GM12865 (cell line): ENCODE measurements around the gene GTPBP6.

Experiments
- DNase-seq: peaks from one replicate; pipeline ENCODE4 v3.0.0; 2010; ENCODE audit warnings: low read depth
- H3K4me3 ChIP-seq: 2 replicates; pipeline ENCODE4 v1.5.1; 2011; ENCODE audit warnings: mild to moderate bottlenecking, low read depth, low read length, control low read depth
- TF ChIP-seq, protein P1 (sequence below): IDR thresholded peaks from 2 replicates; pipeline ENCODE4 v1.5.1; 2011; ENCODE audit warnings: low read length, control low read depth, low read depth, inconsistent platforms; ENCODE audit not compliant: insufficient read depth; ENCODE audit errors: missing control alignments

The GTPBP6 gene

DNA sequence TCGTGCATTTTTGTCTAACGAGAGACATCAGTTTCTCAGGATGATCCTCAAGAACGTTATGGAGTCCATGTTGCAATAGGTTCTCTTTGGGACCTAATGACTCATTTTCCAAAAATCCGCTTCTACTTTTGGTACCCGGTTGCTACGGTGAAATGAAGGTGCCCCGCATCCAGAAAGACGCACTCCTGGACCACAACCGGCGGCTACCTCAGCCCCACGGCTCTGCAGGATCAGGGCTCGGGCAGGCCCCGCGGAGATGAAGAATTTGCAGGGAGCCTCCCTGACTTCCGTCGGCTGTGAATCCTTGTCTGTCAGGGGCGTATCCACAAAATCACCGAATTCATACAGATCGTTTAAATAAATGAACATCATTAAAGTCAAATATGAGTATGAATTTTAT, 15.6 kb downstream of the GTPBP6 start:
- TF ChIP-seq, protein P1, sequence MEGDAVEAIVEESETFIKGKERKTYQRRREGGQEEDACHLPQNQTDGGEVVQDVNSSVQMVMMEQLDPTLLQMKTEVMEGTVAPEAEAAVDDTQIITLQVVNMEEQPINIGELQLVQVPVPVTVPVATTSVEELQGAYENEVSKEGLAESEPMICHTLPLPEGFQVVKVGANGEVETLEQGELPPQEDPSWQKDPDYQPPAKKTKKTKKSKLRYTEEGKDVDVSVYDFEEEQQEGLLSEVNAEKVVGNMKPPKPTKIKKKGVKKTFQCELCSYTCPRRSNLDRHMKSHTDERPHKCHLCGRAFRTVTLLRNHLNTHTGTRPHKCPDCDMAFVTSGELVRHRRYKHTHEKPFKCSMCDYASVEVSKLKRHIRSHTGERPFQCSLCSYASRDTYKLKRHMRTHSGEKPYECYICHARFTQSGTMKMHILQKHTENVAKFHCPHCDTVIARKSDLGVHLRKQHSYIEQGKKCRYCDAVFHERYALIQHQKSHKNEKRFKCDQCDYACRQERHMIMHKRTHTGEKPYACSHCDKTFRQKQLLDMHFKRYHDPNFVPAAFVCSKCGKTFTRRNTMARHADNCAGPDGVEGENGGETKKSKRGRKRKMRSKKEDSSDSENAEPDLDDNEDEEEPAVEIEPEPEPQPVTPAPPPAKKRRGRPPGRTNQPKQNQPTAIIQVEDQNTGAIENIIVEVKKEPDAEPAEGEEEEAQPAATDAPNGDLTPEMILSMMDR = no peak
- no peak for DNase-seq
- H3K4me3 ChIP-seq = no peak overlapping the region

DNA sequence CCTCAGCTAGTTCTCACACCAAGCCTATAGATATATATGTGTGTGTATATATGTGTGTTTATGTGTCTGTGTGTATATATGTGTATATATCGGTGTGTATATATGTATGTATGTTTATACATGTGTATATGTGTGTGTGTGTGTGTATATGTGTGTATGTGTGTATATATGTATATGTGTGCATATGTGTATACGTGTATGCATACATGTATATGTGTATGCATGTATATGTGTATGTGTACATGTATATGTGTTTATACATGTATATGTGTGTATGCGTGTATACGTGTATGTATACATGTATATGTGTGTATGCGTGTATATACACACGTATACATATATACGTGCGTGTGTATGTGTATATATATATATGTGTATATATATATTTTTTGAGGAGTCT, 18.3 kb downstream of the GTPBP6 start:
- TF ChIP-seq, protein P1 = no peak
- DNase-seq = no peak
- H3K4me3 ChIP-seq = no peak overlapping the region

DNA sequence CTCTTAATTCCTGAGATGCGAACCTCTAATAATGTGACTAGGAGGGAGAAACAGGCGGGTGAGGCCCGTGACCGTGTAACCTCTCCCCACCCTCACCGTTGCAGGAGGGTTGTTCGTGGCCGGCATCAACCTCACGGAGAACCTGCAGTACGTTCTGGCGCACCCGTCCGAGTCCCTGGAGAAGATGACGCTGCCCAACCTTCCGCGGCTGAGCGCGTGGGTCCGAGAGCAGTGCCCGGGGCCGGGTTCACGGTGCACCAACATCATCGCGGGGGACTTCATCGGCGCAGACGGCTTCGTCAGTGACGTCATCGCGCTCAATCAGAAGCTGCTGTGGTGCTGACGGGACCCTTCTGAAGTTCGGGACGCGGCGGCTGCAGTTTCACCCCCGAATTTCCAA, 19.6 kb downstream of the GTPBP6 start:
- TF ChIP-seq, protein P1 = no peak
- no peak overlapping the region for H3K4me3 ChIP-seq
- no peak for DNase-seq

DNA sequence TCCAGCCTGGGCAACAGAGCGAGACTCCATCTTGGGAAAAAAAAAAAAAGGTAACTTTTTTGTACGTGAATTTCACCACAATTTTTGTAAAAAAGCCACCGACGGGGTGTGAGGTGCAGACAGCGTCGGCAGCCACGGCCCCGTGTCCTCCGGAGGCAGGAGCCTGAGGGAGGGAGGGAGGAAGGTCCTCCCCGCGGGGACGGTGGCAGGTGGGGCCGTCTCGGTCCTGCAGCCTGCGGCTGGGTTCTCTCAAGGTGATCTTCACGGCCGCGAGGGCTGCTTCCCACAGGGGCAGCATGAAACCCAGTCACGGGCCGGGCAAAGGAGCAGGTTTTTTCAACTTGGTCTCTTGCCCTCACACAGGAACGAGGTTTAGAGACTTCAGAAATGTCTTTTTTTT, 23.5 kb downstream of the GTPBP6 start:
- TF ChIP-seq, protein P1 = no peak
- no peak for DNase-seq
- H3K4me3 ChIP-seq = no peak overlapping the region

DNA sequence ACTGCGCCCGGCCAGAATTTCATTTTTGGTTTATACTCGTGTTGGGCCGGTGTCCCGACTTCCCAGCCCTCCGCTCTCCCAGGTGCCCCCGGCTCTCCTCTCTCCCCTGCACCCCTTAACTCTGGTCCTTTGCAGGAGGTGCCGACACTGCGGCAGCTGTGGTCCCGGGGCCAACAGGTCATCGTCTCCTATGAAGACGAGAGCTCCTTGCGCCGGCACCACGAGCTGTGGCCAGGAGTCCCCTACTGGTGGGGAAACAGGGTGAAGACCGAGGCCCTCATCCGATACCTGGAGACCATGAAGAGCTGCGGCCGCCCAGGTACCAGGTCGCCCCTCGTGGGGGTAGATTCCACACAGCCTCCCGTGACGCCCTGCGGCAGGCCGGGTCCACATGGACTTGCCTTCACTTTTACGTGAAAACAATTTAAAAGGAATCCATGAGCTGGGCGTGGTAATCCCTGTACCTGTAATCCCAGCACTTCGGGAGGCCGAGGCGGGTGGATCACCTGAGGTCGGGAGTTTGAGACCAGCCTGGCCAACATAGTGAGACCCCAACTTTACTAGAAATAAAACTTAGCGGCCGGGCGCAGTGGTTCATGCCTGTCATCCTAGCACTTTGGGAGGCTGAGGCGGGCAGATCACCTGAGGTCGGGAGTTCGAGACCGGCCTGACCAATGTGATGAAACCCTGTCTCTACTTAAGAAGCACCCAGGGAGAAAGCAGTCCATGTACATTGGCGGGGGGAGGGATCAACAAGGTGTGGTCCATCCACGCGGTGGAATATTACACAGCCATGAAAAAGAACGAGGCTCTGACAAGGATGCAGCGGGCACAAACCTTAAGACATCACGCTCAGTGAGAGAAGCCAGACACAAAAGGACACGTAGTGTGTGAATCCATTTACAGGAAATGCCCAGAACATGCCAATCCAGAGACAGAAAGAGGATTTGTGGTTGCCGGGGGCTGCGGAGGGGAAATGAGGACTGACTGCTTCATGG, 25.4 kb downstream of the GTPBP6 start:
- no peak for DNase-seq
- H3K4me3 ChIP-seq = no peak overlapping the region
- TF ChIP-seq, protein P1 = no peak

DNA sequence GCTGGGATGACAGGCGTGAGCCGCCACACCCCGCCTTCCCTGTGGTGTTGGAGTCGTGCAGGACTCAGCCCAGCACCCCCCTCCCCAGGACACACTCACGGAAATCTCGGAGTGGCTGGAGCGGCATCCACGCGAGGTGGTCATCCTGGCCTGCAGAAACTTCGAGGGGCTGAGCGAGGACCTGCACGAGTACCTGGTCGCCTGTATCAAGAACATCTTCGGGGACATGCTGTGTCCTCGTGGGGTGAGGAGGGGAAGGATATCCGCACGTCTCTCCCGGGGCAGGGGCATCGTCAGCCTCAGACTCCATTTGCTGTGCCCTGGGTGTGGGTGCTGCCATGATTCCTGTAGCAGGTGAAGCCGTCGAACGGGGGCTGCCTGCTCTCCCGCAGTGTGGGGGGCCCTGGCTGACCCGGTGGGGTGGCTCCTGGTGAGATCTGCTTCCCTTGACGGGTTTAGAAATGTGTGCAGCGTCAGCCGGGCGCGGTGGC, 27.1 kb downstream of the GTPBP6 start:
- no peak overlapping the region for H3K4me3 ChIP-seq
- TF ChIP-seq, protein P1 = no peak
- DNase-seq = no peak
